Middle frontal gyrus (tissue), 1 donor: ENCODE results near the gene CIAO2B.

ENCODE experiments used
- DNase-seq: peaks from one replicate; pipeline ENCODE4 v3.0.0-alpha.2; 2015; ENCODE audit warnings: low spot score; ENCODE audit errors: extremely low spot score

Gene CIAO2B

DNA sequence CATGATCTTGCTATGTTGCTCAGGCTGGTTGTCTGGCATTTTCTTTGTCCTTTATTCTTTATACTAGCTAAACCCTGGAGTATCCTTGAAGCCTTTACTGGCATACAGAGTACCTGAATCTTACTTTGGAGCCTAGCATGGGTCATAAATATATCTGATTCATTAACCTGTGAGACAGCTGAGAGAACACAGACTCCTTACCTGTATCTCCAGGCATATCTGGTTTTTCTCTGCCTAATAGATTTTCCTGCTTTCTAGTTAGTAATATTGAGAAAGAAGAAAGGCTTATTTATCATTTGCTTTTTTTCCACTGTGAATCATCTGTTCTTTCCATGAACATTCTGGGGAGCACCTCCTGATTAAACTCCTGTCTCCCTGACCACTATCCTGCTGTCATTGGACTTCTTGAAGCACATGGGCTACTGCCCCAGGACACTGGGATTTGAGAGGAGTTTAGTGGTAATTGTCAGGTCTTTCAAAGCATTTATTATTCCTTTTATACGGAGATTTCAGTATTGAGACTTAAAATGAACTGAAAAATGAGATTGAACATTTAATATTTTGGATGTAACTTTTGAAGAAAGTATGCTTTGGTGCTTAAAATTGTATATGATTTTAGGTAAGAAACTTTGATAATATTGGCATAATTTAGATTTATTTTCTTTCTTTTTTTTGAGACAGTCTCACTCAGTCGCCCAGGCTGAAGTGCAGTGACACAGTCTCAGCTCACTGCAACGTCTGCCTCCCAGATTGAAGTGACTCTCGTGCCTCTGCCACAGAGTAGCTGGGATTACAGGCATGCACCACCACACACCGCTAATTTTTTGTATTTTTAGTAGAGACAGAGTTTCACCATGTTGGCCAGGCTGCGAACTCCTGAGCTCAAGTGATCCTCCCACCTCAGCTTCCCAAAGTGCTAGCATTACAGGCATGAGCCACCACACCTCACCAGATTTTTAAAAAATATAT lies 45.3 kb downstream of the CIAO2B start:
- DNase-seq, result no peak

DNA sequence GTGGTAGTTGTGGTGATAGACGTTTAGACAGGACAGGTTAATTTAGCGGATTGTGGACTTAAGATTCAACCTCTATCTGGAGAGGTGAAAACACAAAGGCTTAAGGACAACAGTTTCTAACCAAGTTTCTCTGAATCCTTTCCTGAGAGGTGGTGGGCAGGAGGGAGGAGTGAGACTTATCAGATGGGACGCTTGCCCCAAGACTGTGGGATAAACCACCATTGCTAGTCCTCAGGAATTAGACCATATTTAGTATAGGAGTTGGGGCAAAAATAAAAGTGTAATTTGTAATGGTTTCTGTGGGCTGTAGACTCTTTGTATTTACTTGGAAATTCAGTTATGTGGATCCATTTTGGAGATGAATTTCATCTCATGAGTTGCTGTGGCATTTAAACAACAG lies 47.3 kb downstream of the CIAO2B start:
- no peak for DNase-seq

DNA sequence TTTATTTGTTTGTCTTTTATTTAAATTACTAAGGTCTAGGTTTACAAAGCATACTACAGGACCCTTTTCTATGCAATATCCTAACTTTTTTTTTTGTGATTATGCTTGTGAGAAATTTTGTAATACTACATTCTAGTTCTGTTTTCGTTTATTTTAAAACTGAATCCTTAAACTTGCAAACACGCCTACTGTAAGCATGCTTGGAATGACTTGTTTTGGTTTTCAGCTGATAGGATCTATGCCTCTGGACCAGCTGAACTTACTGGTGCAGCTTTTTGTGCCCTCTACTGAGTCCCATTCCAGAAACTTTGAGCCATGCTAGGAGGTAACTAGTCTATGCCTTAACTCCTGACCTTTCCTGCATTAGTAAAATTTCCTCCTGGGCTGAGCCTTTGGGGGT lies 47.9 kb downstream of the CIAO2B start:
- no peak for DNase-seq

DNA sequence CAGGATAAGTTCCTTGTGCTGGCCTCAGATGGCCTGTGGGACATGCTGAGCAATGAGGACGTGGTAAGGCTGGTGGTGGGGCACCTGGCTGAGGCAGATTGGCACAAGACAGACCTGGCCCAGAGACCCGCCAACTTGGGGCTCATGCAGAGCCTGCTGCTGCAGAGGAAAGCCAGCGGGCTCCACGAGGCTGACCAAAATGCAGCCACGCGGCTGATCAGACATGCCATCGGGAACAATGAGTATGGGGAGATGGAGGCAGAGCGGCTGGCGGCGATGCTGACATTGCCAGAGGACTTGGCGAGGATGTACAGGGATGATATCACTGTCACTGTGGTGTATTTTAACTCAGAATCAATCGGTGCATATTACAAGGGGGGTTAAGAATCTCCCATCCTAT lies 48.7 kb downstream of the CIAO2B start:
- no peak for DNase-seq

DNA sequence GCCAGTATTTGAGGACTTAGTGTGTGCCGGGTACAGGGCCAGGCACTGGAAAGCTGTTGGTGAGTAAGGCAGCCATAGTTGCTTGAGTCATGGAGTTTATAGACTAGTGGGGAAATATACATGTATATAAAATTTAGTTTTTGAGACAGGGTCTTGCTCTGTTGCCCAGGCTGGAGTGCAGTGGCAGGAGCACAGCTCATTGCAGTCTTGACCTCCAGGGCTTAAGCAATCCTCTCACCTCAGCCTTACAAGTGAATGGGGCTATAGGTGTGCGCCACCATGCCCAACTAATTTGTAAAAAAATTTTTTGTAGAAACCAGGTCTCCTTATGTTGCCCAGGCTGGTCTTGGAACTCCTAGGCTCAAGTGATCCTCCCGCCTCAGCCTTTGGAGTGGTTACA lies 51.5 kb downstream of the CIAO2B start:
- no peak for DNase-seq
